Right ventricle myocardium inferior (tissue), 1 donor: ENCODE measurements around the gene GCHFR. TPM values are rescaled to one million over a fixed set of nuclear protein-coding genes. Genes with fewer than 3 reads are reported as not detected.

ENCODE experiments used
- ATAC-seq: fragments of 200-7000 bp; cut with Tn5 transposase; one replicate; pipeline ENCODE4 v1.9.1; 2020; ENCODE audit warnings: mild to moderate bottlenecking, moderate library complexity
- DNase-seq: peaks from one replicate; pipeline ENCODE4 v3.0.0; 2021; ENCODE audit errors: missing footprints
- intact Hi-C: fragments of 100-400 bp; cut with DNase I; formaldehyde crosslinking; loops from one replicate; pipeline ENCODE4 v1.11.0; 2022
- long read RNA-seq: library from polyadenylated mRNA; unstranded; transcript quantifications from one replicate; pipeline ENCODE4 v2.0.0, GENCODE V29; 2021
- total RNA-seq: library from RNA; stranded (reverse); fragmentation: NEBNext Ultra II Directional; extraction: Animal tissue kit (Norgen Biotek cat#: 25700); gene quantifications from one replicate; pipeline ENCODE4 v1.2.1, GENCODE V29; 2021
- donor health status: DM: no; HTN: yes; CAD: no; lungs with severe emphysema.

Gene GCHFR
- 8.1 TPM for total RNA-seq
- long read RNA-seq, partial matches to known transcripts = 1 of 3 reads
- long read RNA-seq, other reads (novel, unspliced or antisense) = 0 of 3 reads

GRCh38 chr15:40763801-40764628, at the start of gene GCHFR:
TSS of gene GCHFR (plus strand) at chr15:40764068. CDS start at chr15:40764181, 113 bp downstream.
- intact Hi-C loops = no loop called here
- peak; percentile 84 for ATAC-seq
- peak; percentile 86 for DNase-seq

- DNase-seq = no peak
- intact Hi-C loops = no loop called here
- no peak for ATAC-seq
Measured at GRCh38 chr15:40714144-40714543, 49.7 kb upstream of the GCHFR start.

- intact Hi-C loops = no loop called here
- DNase-seq (no peak), ATAC-seq (no peak)
Measured at GRCh38 chr15:40716165-40716564, 47.7 kb upstream of the GCHFR start.

GRCh38 chr15:40721701-40722100, 42.2 kb upstream of the GCHFR start:
- ATAC-seq (no peak), DNase-seq (no peak)
- intact Hi-C loops = no loop called here

- intact Hi-C loops = no loop called here
- no peak for DNase-seq
- no peak for ATAC-seq
Measured at GRCh38 chr15:40722354-40722753, 41.5 kb upstream of the GCHFR start.

GRCh38 chr15:40722934-40723333, 40.9 kb upstream of the GCHFR start:
- DNase-seq (no peak), ATAC-seq (no peak)
- intact Hi-C loops = no loop called here

GRCh38 chr15:40723919-40724318, 39.9 kb upstream of the GCHFR start:
- ATAC-seq = no peak
- intact Hi-C loops = no loop called here
- no peak for DNase-seq

- DNase-seq = no peak
- no peak for ATAC-seq
Measured at GRCh38 chr15:40731034-40731433, 32.8 kb upstream of the GCHFR start.

GRCh38 chr15:40736575-40736974, 27.3 kb upstream of the GCHFR start:
- no peak for DNase-seq
- ATAC-seq = no peak
- intact Hi-C loops = no loop called here

More at GRCh38 chr15:40731034-40731433, 32.8 kb upstream of the GCHFR start:
- intact Hi-C loops = no loop called here

GRCh38 chr15:40737048-40737447, 26.8 kb upstream of the GCHFR start:
- ATAC-seq (no peak), DNase-seq (no peak)
- intact Hi-C loops = no loop called here

GRCh38 chr15:40739047-40739446, 24.8 kb upstream of the GCHFR start:
- no peak for ATAC-seq
- no peak for DNase-seq
- intact Hi-C loops = no loop called here

GRCh38 chr15:40739854-40740253, 24.0 kb upstream of the GCHFR start:
- ATAC-seq (no peak), DNase-seq (no peak)
- intact Hi-C loops = no loop called here

GRCh38 chr15:40743485-40743901, 20.4 kb upstream of the GCHFR start:
- DNase-seq (no peak), ATAC-seq (no peak)
- intact Hi-C loops = no loop called here

- intact Hi-C loops = no loop called here
- peak; percentile 42 for ATAC-seq
- no peak for DNase-seq
Measured at GRCh38 chr15:40743921-40744814, 19.7 kb upstream of the GCHFR start.

GRCh38 chr15:40744815-40745152, 19.1 kb upstream of the GCHFR start:
- intact Hi-C loops = no loop called here
- DNase-seq = no peak
- no peak for ATAC-seq

GRCh38 chr15:40746916-40747418, 16.9 kb upstream of the GCHFR start:
- intact Hi-C loops = no loop called here
- peak; percentile 40 for ATAC-seq
- no peak for DNase-seq

GRCh38 chr15:40747685-40748631, 15.9 kb upstream of the GCHFR start:
- DNase-seq = no peak
- no peak for ATAC-seq
- intact Hi-C loops = no loop called here

GRCh38 chr15:40749151-40749630, 14.7 kb upstream of the GCHFR start:
- DNase-seq (no peak), ATAC-seq (no peak)
- intact Hi-C loops = no loop called here
